HTR-8/SVneo (cell line): ENCODE data around the gene GLDC.
"Not testable (repeated sequence)": the region's sequence is repeated elsewhere in the genome, so short reads cannot be mapped to it uniquely, and the experiment has no call there.

Experiments used
- DNase-seq: peaks from one replicate; pipeline ENCODE4 v3.0.0; 2011; ENCODE audit warnings: low spot score, mixed read lengths; ENCODE audit not compliant: insufficient read length
- FAIRE-seq: peaks from 2 replicates; lab custom pipeline; 2011; peaks lifted over from hg19 to GRCh38; lab: Jason Lieb, UNC

Gene GLDC

GRCh38 chr9:6667080-6667479 lies 21.6 kb upstream of the GLDC start:
- no peak for DNase-seq
- no peak for FAIRE-seq

DNA sequence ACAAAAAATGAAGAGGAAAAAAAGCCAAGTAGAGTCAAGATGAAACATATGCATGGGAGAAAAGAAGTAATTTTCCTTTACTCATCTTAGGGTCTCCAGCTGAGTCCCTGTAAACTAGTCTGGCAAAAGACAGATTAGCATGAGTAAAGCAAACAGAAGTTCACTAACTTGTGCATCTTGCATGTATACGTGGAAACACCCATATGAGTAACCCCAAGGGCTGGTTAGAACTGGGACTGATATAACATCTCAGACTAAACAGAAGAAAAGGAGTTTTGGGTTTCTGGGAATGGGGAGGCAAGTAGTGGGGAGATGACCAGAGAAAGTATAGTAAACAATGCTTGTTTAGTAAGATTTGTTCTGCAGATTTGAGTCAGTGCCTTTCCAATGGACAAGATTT lies 20.1 kb upstream of the GLDC start:
- no peak for FAIRE-seq

DNA sequence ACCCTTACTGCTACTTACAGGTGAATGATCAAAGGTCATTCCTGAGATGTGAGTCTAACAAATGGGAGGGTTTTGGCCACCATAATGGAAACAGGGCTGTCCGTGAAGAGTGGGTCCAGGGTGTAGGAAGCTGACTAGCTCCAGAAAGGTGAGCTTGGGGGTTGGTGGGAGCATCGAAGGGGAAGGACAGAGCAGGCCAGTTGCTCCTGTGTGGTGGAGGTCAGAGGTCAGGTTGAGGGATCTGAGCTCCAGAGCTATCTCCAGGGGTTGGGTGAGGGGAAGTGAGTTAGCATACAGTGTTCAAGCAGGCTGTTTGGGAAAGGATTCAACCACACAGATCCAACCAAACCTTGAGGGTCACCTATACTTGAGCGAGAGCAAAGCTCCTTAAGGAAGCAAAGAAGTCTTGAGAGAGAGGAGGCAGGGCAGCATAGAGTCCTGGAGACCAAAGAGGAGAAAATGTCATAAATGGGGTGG lies 18.7 kb upstream of the GLDC start:
- DNase-seq (no peak), FAIRE-seq (no peak)

More for the DNA sequence above, 20.1 kb upstream of the GLDC start:
- DNase-seq: no peak

GRCh38 chr9:6660512-6660911 lies 15.0 kb upstream of the GLDC start:
- FAIRE-seq (no peak), DNase-seq (no peak)

GRCh38 chr9:6658628-6659353 lies 13.3 kb upstream of the GLDC start:
- no peak for DNase-seq
- FAIRE-seq: no peak

GRCh38 chr9:6656614-6657300 lies 11.2 kb upstream of the GLDC start:
- FAIRE-seq (no peak), DNase-seq (no peak)

DNA sequence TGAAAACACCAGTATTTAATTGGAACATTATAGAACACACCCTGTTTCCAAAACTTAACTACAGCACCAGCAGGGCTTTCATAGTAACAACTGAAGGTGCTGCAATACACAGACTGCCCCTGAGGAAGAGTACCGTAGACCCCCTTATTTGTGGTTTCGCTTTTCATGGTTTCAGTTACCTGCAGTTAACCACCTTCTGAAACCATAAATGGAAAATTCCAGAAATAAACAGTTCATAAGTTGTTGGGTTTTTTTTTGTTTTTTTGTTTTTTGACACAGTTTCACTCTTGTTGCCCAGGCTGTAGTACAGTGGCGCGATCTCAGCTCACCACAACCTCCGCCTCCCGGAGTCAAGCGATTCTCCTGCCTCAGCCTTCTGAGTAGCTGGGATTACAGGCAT lies 9.5 kb upstream of the GLDC start:
- DNase-seq (no peak), FAIRE-seq (no peak)

GRCh38 chr9:6646293-6646636 lies 736 bp upstream of the GLDC start:
- DNase-seq (no peak), FAIRE-seq (no peak)

GRCh38 chr9:6645105-6645354 lies 499 bp downstream of the GLDC start:
- DNase-seq, FAIRE-seq: not testable (repeated sequence)

DNA sequence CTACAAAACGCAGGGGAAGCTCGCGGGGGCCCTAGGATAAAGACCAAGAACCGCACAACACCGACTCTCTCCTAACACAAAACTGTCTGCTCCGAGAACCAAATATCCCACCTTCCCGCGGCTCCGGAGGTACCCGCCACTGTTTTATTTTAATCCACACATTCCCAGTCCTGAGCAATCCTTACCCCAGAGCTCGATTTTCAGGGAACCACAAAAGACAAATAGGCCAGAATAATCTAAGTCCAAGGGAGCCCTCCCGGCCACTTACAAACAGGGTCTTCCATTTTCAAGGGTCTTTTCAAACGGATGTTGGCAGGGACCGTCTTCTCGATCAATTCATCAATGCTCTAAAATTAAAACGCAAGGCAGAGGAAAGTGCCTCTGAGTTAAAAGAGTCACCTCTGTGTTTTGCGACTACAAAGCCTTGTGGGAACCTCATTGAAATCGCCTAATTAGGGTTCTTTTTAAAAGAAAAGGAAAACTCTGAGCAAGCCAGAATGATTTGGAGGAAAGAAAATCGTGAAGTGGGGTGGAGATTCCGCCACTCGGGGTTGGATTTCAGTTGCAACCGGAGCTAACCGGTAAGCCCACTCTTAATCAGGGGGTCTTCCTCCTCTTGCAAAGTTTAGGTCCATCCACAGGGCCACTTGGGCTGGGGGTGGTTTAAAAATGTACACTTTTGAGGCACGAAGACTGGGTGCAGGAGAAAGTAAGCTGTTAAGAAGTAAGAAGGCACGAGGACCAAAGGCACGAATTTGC lies 1.0 kb downstream of the GLDC start:
- FAIRE-seq: no peak
- DNase-seq: no peak

DNA sequence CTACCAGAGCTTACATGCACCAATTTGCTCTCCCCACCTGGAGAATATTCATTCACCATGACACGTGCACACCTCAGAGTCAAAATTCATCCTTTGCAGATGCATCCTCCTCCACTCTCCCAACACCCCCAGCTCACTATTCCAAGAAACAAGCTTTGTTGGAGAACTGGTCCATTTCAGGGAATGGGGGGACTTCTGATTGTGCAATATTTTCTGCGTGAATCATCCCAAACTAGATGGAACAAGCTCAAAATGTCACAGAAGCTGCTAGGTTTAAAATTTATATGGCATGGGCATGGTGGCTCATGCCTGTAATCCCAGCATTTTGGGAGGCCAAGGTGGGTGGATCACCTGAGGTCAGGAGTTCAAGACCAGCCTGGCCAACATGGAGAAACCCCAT lies 3.6 kb downstream of the GLDC start:
- DNase-seq (no peak), FAIRE-seq (no peak)

GRCh38 chr9:6641561-6641960 lies 4.0 kb downstream of the GLDC start:
- DNase-seq: no peak
- FAIRE-seq: no peak

- no peak for FAIRE-seq
- DNase-seq: no peak
Observed at GRCh38 chr9:6641056-6641455, 4.5 kb downstream of the GLDC start.

- FAIRE-seq: no peak
Observed at GRCh38 chr9:6640268-6641051, 5.1 kb downstream of the GLDC start.

GRCh38 chr9:6639622-6640021 lies 5.9 kb downstream of the GLDC start:
- FAIRE-seq: no peak
- no peak for DNase-seq

More at GRCh38 chr9:6640268-6641051, 5.1 kb downstream of the GLDC start:
- no peak for DNase-seq

DNA sequence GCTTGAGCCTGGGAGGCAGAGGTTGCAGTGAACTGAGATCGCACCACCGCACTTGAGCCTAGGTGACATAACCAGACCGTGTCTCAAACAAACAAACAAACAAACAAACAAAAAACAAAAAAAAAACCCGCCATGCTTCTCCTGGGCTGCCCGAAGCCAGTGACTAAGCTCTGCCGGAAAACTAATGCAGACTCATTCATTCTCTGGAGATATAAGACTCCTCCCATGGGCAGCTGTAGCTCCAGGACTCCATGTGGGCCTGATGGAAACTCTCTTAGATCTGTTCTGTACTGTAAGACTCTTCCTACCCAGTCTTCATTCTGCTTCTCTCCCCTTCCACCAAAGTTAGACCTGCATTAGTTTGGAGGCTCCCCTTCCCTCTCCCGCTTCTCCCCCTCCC lies 11.1 kb downstream of the GLDC start:
- FAIRE-seq: no peak

DNA sequence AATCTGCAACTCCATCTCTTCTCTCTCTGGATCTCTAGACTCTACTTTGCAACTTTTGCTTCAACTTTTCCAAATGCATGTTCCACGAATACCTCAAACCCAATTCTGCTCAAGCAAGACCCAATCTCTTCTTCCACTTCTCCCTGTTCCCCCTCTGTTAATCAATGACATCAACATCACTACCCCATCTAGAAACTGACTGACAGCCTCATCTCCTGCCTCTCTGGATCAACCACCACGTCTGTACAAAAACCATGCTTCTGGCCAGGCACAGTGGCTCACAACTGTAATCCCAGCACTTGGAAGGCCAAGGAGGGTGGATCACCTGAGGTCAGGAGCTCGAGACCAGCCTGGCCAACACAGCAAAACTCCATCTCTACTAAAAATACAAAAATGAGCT lies 12.2 kb downstream of the GLDC start:
- DNase-seq: no peak
- no peak for FAIRE-seq

More for the DNA sequence above, 11.1 kb downstream of the GLDC start:
- no peak for DNase-seq

DNA sequence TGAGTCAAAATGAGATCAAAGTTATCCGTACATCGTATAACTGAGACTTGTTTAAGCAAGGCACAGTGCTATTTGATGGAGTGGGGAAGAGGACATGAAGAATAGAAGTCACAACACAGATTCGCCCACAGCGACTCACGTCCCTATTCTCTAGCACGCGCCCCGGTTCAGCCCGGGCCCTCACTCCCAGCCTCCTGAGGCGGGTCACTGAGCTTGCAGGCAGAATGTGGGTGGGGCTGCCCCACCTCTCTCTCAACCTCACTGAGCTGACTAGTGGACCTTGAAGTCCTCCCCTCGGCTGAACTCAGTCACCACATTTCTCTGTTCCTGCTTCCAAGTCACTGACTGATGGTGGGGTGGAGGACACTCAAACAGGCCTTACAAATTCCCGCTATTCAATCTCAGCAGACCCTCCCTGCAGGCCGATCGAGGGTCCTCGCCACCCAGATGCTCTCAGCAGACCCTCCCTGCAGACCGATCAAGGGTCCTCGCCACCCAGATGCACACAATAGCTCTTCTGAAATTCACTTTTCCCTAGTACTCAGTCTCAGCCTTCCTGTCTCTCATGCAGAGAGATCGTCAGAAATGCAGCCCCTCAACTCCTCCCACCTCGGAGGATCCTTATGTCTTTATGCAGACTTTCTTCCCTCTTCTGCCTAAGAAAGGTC lies 12.9 kb downstream of the GLDC start:
- FAIRE-seq (no peak), DNase-seq (no peak)

GRCh38 chr9:6631207-6631512 lies 14.4 kb downstream of the GLDC start:
- FAIRE-seq (no peak), DNase-seq (no peak)

- DNase-seq: no peak
- FAIRE-seq: no peak
Observed at GRCh38 chr9:6630502-6631206, 14.9 kb downstream of the GLDC start.
